HG03457 (cell line): Measurements from ENCODE around the gene KRT17.
"Not testable (repeated sequence)": the region's sequence is repeated elsewhere in the genome, so short reads cannot be mapped to it uniquely, and the experiment has no call there.

Experiments
- ATAC-seq: cut with Tn5 transposase; IDR thresholded peaks from one replicate; pipeline ENCODE4 v1.9.1; 2021; ENCODE audit warnings: moderate number of reproducible peaks; ENCODE audit not compliant: unreplicated experiment

The KRT17 gene

GRCh38 chr17:41621435-41621817 is 2.9 kb downstream of the KRT17 start:
- ATAC-seq, result not testable (repeated sequence)

GRCh38 chr17:41620583-41621434 is 3.6 kb downstream of the KRT17 start:
- no peak for ATAC-seq

- ATAC-seq, result not testable (repeated sequence)
Measured at GRCh38 chr17:41619927-41620582, 4.3 kb downstream of the KRT17 start.

- no peak for ATAC-seq
Measured at GRCh38 chr17:41619036-41619926, 5.1 kb downstream of the KRT17 start.

GRCh38 chr17:41618341-41619035 is 5.9 kb downstream of the KRT17 start:
- ATAC-seq, result no peak

- no peak for ATAC-seq
Measured at GRCh38 chr17:41617698-41618097, 6.7 kb downstream of the KRT17 start.

GRCh38 chr17:41617136-41617535 is 7.2 kb downstream of the KRT17 start:
- ATAC-seq, result no peak

GRCh38 chr17:41616486-41616885 is 7.9 kb downstream of the KRT17 start:
- ATAC-seq, result not testable (repeated sequence)

- no peak for ATAC-seq
Measured at GRCh38 chr17:41615454-41615853, 8.9 kb downstream of the KRT17 start.

- ATAC-seq, result not testable (repeated sequence)
Measured at GRCh38 chr17:41614767-41615166, 9.6 kb downstream of the KRT17 start.

- ATAC-seq, result no peak
Measured at GRCh38 chr17:41614098-41614497, 10.3 kb downstream of the KRT17 start.

GRCh38 chr17:41613277-41614082 is 10.9 kb downstream of the KRT17 start:
- no peak for ATAC-seq

GRCh38 chr17:41612376-41613160 is 11.8 kb downstream of the KRT17 start, which contains the start of gene KRT16:
TSS of gene KRT16 (minus strand) at chr17:41612767. CDS start at chr17:41612688, 79 bp downstream.
- ATAC-seq, result not testable (repeated sequence)

- ATAC-seq, result no peak
Measured at GRCh38 chr17:41610965-41611640, 13.3 kb downstream of the KRT17 start.

- ATAC-seq, result not testable (repeated sequence)
Measured at GRCh38 chr17:41610061-41610517, 14.3 kb downstream of the KRT17 start.

- not testable (repeated sequence) for ATAC-seq
Measured at GRCh38 chr17:41606930-41607329, 17.4 kb downstream of the KRT17 start.

GRCh38 chr17:41602524-41602923 is 21.9 kb downstream of the KRT17 start:
- ATAC-seq, result no peak

- no peak for ATAC-seq
Measured at GRCh38 chr17:41600318-41600717, 24.1 kb downstream of the KRT17 start.
